Immature natural killer cell (primary cell): ENCODE measurements around the gene PTPRE. TPM values are rescaled to one million over a fixed set of nuclear protein-coding genes. Genes with fewer than 3 reads are reported as not detected.

Experiments used
- DNase-seq, 3 donors: peaks; one replicate each; pipeline ENCODE4 v3.0.0; 2022; ENCODE audit warnings: mixed read lengths in 1 of 3
- H3K27ac Mint-ChIP-seq, 6 donors: one replicate each; pipeline ENCODE4 v1.8.0; 2020; ENCODE audit warnings: mixed read lengths in 6 of 6, mild to moderate bottlenecking in 5 of 6, inconsistent platforms in 4 of 6, moderate library complexity in 3 of 6
- H3K27me3 Mint-ChIP-seq, 3 donors: one replicate each; pipeline ENCODE4 v1.8.0; 2020 to 2021; ENCODE audit warnings: low read depth in 3 of 3, mild to moderate bottlenecking in 3 of 3, mixed read lengths in 3 of 3, moderate library complexity in 3 of 3, inconsistent platforms in 1 of 3
- H3K36me3 Mint-ChIP-seq, 3 donors: one replicate each; pipeline ENCODE4 v1.8.0; 2020; ENCODE audit warnings: mixed read lengths in 3 of 3, inconsistent platforms in 2 of 3, mild to moderate bottlenecking in 2 of 3
- H3K4me1 Mint-ChIP-seq, 2 donors: one replicate each; pipeline ENCODE4 v1.8.0; 2020; ENCODE audit warnings: inconsistent platforms in 2 of 2, mild to moderate bottlenecking in 2 of 2, mixed read lengths in 2 of 2, moderate library complexity in 1 of 2
- H3K4me3 Mint-ChIP-seq, 5 donors: one replicate each; pipeline ENCODE4 v1.8.0; 2020; ENCODE audit warnings: mild to moderate bottlenecking in 5 of 5, mixed read lengths in 5 of 5, inconsistent platforms in 3 of 5, moderate library complexity in 3 of 5
- H3K9me3 Mint-ChIP-seq, 6 donors: one replicate each; pipeline ENCODE4 v1.8.0; 2020; ENCODE audit warnings: mild to moderate bottlenecking in 6 of 6, mixed read lengths in 6 of 6, inconsistent platforms in 4 of 6, moderate library complexity in 3 of 6
- polyA plus RNA-seq, 3 donors: library from polyadenylated mRNA; unstranded; fragments of 300-500 nt; fragmentation: Illumina TruSeq; gene quantifications; one replicate each; pipeline ENCODE4 v1.2.3, GENCODE V29; 2021

The PTPRE gene
- polyA plus RNA-seq, 3 donors from 2014 or later: 35.7 to 73.1 (median 40.3) TPM

DNA sequence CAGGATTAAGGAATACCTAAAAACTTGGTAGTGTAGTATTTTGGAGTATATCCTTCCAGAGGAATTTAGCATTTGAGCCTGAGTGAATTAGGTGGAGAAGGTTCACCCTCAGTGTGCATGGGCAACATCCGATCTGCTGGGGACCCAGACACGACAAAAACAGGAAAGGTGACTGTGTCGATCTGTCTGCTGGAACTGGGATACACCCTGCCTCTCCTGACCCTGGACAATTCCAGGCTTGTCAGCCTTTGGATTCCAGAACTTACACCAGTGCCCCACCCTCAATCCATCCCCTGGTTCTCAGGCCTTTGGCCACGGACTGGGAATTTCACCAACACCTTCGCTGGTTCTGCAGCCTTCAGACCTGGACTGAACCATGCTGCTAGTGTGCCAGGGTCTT lies 41.9 kb downstream of the PTPRE start:
- H3K4me1 Mint-ChIP-seq: no peaks in the 10 kb centered on the region
- H3K27me3 Mint-ChIP-seq: peaks cover 0 to 4% (median 4%) of the 10 kb centered on the region in 3 donors
- DNase-seq: no peak
- no peaks in the 10 kb centered on the region for H3K9me3 Mint-ChIP-seq
- no peak overlapping the region for H3K4me3 Mint-ChIP-seq
- H3K27ac Mint-ChIP-seq: no peak overlapping the region
- H3K36me3 Mint-ChIP-seq: no peaks in the 10 kb centered on the region

DNA sequence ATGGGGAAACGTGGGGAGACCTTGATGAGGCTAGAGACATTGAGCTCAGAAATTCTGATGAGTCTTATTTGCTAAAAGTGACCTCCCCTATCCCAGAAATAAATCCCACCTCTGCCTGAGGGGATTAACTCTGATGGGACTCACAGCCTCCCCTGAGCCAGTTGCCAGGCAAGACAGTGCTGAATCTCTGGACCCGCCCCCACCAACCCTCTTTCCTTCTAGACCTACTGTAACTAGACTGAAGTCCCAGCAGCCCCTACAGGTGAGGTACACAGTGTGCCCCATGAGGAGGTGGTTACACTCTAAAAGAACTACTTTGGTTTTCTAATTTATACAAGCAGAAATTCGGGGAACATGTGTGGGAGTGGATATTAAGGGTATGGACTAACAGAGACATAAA lies 42.9 kb downstream of the PTPRE start:
- peaks cover 0 to 6% (median 4%) of the 10 kb centered on the region in 3 donors for H3K27me3 Mint-ChIP-seq
- no peaks in the 10 kb centered on the region for H3K4me1 Mint-ChIP-seq
- no peak overlapping the region for H3K27ac Mint-ChIP-seq
- no peak overlapping the region for H3K4me3 Mint-ChIP-seq
- no peaks in the 10 kb centered on the region for H3K9me3 Mint-ChIP-seq
- no peaks in the 10 kb centered on the region for H3K36me3 Mint-ChIP-seq
- no peak for DNase-seq

DNA sequence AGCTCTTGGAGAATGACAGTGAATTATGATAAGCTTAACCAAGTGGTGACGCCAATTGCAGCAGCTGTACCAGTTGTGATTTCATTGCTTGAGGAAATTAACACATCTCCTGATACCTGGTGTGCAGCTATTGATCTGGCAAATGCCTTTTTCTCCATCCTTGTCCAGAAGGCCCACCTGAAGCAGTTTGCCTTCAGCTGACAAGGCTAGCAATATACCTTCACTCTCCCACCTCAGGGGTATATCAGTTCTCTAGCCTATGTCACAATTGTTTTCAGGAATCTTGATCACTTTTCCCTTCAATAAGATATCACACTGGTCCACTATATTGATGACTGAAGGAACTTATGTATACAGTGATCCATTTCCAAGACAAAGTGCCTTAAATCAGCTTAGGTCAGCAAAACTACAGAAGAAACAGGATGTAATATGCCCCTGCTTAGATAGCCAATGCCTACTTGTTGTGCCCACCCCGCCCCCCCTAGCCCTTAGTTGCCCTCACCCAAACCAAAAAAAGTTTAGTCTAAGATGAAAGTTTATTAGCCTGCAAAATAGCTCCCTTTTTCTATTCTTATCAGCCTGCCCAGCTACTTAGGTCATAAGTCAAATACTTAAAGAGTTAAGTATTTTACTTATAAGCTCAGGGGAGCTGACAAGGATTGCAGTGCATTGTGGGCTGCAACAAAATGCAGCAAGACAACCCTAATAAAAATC lies 45.1 kb downstream of the PTPRE start:
- H3K4me1 Mint-ChIP-seq: no peaks in the 10 kb centered on the region
- no peak for DNase-seq
- peaks cover 0 to 4% (median 3%) of the 10 kb centered on the region in 3 donors for H3K27me3 Mint-ChIP-seq
- H3K36me3 Mint-ChIP-seq: no peaks in the 10 kb centered on the region
- peaks cover 0 to 3% (median 0%) of the 10 kb centered on the region in 6 donors for H3K9me3 Mint-ChIP-seq
- H3K27ac Mint-ChIP-seq: no peak overlapping the region
- H3K4me3 Mint-ChIP-seq: no peak overlapping the region

DNA sequence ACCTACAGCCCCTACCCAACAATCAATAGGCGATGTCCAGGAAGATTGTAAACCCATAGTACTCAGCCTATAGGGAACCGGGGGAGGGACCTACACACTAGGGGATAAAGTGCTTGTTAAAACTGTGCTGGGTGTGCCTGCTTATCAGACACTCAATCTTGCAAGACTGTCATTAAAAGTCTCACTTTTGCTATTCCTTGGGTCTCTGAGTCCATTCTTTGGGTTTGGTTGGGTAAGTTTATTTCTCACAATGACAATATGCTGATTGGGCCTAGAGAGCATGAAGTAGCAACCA lies 45.6 kb downstream of the PTPRE start:
- Mint-ChIP-seq H3K4me1 (no peaks in the 10 kb centered on the region), H3K27ac (no peak overlapping the region), H3K9me3 (peaks cover 0 to 3% (median 0%) of the 10 kb centered on the region in 6 donors), H3K4me3 (no peak overlapping the region), H3K36me3 (no peaks in the 10 kb centered on the region), H3K27me3 (peaks cover 0 to 4% (median 3%) of the 10 kb centered on the region in 3 donors)
- DNase-seq: no peak

DNA sequence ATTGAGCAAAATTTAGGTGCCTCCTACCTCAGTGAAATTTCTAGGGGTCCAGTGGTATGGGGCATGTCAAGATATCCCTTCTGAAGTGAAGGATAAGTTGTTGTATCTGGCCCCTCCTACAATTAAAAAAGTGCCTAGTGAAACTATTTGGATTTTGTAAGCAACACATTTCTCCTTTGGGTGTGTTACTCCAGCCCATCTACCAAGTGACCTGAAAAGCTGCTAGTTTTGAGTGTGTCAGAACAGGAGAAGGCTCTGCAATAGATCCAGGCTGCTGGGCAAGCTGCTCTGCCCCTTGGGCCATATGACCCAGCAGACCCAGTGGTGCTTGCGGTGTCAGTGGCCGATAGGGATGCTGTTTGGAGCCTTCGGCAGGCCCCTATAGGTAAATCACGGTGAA lies 46.0 kb downstream of the PTPRE start:
- H3K27me3 Mint-ChIP-seq: peaks cover 0 to 4% (median 3%) of the 10 kb centered on the region in 3 donors
- no peak overlapping the region for H3K27ac Mint-ChIP-seq
- no peak for DNase-seq
- H3K36me3 Mint-ChIP-seq: no peaks in the 10 kb centered on the region
- H3K4me1 Mint-ChIP-seq: no peaks in the 10 kb centered on the region
- no peak overlapping the region for H3K4me3 Mint-ChIP-seq
- H3K9me3 Mint-ChIP-seq: peaks cover 0 to 3% (median 0%) of the 10 kb centered on the region in 6 donors

DNA sequence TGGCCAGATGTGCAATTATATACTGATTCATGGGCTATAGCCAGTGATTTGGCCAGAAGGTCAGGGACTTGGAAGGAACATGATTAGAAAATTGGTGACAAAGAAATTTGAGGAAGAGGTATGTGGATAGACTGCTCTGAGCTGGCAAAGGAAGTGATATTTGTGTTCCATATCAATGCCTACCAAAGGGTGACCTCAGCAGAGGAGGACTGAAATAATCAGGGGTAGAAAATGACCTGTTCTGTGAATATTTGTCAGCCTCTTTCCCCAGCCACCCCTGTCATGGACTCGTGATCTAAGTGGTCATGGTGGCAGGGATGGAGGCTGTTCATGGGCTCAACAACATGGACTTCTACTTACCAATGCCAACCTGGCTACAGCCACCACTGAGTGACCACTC lies 47.0 kb downstream of the PTPRE start:
- Mint-ChIP-seq H3K9me3 (peaks cover 0 to 3% (median 0%) of the 10 kb centered on the region in 6 donors), H3K36me3 (no peaks in the 10 kb centered on the region), H3K4me1 (no peaks in the 10 kb centered on the region), H3K27ac (no peak overlapping the region), H3K4me3 (no peak overlapping the region), H3K27me3 (peaks cover 3 to 6% (median 3%) of the 10 kb centered on the region in 3 donors)
- DNase-seq: no peak

DNA sequence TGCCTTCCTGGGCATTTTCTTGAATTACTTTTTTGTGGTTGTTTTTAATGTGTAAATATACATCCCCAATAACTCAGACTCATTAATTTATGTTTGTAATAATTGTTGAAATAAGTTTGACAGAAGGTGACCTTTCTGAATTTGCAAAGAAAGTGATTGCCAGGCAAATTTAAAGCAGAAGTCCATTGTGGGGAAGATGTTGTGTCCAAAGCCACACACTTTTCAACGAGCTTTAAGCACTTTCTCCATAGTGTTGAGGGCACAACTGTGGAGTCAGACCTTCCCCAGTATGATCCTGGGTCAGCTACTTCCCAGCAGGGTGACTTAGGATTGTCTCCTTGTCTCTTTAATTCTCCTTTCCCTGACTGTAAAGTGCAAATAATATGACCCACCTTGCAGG lies 52.5 kb downstream of the PTPRE start:
- H3K4me3 Mint-ChIP-seq: no peak overlapping the region
- H3K9me3 Mint-ChIP-seq: peaks cover 0 to 3% (median 0%) of the 10 kb centered on the region in 6 donors
- DNase-seq: no peak
- H3K27ac Mint-ChIP-seq: no peak overlapping the region
- H3K36me3 Mint-ChIP-seq: no peaks in the 10 kb centered on the region
- H3K4me1 Mint-ChIP-seq: no peaks in the 10 kb centered on the region
- peaks cover 3 to 12% (median 4%) of the 10 kb centered on the region in 3 donors for H3K27me3 Mint-ChIP-seq

DNA sequence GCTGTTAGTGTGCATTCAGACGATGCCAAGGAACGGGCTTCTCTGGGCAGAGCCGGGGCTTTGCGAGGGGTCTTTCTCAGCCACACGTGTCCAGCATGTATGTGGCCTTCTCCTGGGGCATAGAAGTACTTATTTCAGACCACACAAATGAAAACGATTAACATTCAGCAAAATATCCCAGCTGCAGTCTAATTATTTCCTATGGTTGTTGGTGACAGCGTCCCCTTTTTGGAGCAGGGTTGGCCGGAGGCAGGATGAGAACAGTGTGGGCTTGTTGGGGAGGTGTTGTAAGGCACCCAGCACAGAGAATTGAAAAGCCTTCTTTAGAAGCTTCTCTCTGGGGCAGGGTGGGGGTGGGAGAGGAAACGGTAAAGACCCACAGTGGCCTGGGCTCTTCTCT lies 54.2 kb downstream of the PTPRE start:
- Mint-ChIP-seq H3K4me1 (no peaks in the 10 kb centered on the region), H3K36me3 (no peaks in the 10 kb centered on the region), H3K27ac (no peak overlapping the region), H3K4me3 (no peak overlapping the region), H3K9me3 (no peaks in the 10 kb centered on the region), H3K27me3 (peaks cover 3 to 12% (median 6%) of the 10 kb centered on the region in 3 donors)
- DNase-seq: no peak

DNA sequence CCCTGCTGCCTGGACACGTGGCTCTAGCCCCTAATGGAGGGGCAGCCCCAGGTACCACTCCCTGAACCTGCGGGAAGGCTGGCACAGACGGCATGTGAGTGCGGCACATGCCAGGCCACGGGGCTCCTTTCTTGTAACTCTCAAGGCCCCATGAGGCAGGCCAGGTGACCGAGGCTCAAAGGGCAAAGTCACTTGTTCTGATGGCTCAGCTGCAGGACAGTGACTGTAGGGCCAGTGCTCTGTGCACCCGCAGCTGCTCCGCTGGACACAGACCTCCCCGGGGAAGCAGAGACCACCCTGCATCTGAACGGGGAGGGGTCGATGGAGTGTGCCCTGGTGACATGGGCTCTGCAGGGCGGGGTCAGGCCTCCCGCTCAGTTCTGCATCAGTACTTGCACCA lies 55.3 kb downstream of the PTPRE start:
- Mint-ChIP-seq H3K9me3 (no peaks in the 10 kb centered on the region), H3K4me1 (no peaks in the 10 kb centered on the region), H3K27me3 (peaks cover 3 to 12% (median 8%) of the 10 kb centered on the region in 3 donors), H3K36me3 (no peaks in the 10 kb centered on the region), H3K27ac (no peak overlapping the region), H3K4me3 (no peak overlapping the region)
- DNase-seq: no peak

DNA sequence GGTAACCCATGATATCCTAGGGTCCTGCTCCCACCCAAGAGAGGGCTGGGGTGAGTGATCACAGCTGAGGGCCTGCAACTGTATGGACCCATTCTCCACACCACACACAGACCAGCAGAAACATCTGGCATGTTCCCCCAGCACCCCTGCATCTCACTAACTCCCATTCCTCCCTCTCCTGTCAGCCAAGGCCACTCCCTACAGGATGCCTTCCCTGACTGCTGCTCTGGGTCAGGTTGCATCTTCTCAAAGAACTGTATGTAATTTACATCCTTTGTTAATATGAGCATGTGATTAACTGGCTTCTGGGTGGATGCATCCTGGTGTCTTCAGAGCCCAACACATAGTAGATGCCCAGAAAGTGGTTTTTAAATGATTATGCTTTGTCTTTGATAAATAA lies 56.2 kb downstream of the PTPRE start:
- peaks cover 0 to 5% of the 10 kb centered on the region in 2 donors for H3K4me1 Mint-ChIP-seq
- H3K36me3 Mint-ChIP-seq: no peaks in the 10 kb centered on the region
- no peak for DNase-seq

DNA sequence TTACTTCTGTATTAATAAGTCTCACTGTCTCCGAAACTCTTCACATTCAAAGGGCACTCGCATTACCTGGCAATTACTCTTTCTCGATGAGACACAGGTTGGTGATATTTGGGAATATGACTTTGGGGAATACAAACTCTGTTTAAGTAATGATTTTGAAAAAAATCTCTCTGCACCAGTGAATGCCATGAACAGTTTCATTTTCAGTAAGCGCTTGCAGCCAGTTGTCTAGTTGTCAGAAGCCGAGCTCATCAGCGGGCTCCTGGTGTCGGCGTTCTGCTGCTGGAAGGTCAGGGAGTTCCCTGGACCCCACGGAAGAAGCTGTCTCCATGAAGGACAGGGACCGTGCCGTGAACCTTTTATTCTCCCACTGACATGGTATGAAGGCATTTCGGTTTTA lies 57.7 kb downstream of the PTPRE start:
- Mint-ChIP-seq H3K27me3 (peaks cover 1 to 5% (median 3%) of the 10 kb centered on the region in 3 donors), H3K27ac (no peak overlapping the region), H3K4me1 (peaks cover 0 to 6% of the 10 kb centered on the region in 2 donors), H3K36me3 (no peaks in the 10 kb centered on the region), H3K4me3 (no peak overlapping the region), H3K9me3 (no peaks in the 10 kb centered on the region)
- no peak for DNase-seq

More for the DNA sequence above, 56.2 kb downstream of the PTPRE start:
- no peak overlapping the region for H3K27ac Mint-ChIP-seq
- H3K27me3 Mint-ChIP-seq: peaks cover 1 to 12% (median 8%) of the 10 kb centered on the region in 3 donors
- no peaks in the 10 kb centered on the region for H3K9me3 Mint-ChIP-seq
- no peak overlapping the region for H3K4me3 Mint-ChIP-seq

DNA sequence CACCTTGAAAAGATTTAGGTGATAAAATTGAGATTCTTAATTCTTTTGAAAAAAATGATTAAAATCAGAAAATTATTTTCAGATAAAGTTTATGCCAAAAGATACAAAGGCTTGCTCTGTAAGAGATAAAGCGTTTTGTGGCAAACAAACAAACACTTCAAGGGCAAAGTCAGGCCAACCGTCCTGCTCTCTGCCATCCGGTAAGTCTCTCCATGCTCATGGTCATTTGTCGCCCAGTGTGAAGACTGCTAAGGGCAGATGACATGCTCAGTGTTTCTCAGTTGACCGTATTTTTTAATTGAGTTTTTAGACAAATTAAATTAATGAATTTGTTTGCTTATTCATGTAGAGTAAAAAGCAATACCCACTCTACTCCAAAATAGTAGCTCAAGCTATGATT lies 60.0 kb downstream of the PTPRE start:
- H3K27me3 Mint-ChIP-seq: peaks cover 1 to 3% (median 2%) of the 10 kb centered on the region in 3 donors
- H3K9me3 Mint-ChIP-seq: no peaks in the 10 kb centered on the region
- no peak overlapping the region for H3K27ac Mint-ChIP-seq
- H3K36me3 Mint-ChIP-seq: no peaks in the 10 kb centered on the region
- peaks cover 0 to 6% of the 10 kb centered on the region in 2 donors for H3K4me1 Mint-ChIP-seq
- no peak for DNase-seq
- no peak overlapping the region for H3K4me3 Mint-ChIP-seq

DNA sequence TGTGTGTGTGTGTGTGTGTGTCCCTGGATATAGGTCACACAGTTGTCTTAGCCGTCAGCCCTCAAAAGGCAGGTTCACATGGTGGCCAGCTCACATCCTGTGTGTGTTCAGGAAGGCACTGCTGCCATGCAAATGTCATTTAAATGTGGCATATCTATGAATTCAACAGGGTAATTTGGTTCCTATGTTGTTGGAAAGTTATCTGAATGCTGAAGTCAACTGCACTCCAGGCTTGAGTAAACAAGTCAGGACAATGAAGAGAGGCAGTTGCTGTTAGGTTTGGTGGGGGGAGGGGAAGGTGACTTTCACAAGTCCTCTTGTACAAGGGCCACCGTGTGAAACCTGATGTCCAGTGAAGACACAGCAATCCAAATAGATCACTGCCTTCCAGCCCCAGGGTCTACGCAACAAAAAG lies 61.1 kb downstream of the PTPRE start:
- H3K36me3 Mint-ChIP-seq: no peaks in the 10 kb centered on the region
- no peak overlapping the region for H3K4me3 Mint-ChIP-seq
- H3K27me3 Mint-ChIP-seq: peaks cover 1 to 4% (median 3%) of the 10 kb centered on the region in 3 donors
- DNase-seq: no peak
- H3K4me1 Mint-ChIP-seq: peaks cover 0 to 6% of the 10 kb centered on the region in 2 donors
- H3K27ac Mint-ChIP-seq: no peak overlapping the region
- H3K9me3 Mint-ChIP-seq: no peaks in the 10 kb centered on the region

DNA sequence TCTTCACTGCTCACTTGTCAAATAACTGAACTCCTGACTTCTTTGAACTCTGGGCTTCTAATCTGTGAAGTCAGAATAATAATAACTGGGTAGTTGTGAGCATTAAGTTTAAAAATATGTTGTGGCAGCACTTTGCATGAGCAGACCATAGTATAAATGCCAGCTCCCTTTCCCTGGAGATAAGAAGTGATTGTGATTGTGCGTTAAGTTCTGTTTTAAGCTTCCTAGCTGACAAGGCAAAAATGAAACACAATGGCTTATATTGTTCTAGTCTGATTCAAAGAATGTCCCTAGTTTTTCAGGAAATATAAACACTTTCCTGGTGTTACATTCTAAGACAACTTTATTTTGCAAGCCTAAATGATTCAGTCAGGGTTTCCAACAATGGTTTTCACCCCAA lies 61.8 kb downstream of the PTPRE start:
- Mint-ChIP-seq H3K4me3 (no peak overlapping the region), H3K4me1 (peaks cover 0 to 7% of the 10 kb centered on the region in 2 donors), H3K36me3 (no peaks in the 10 kb centered on the region), H3K9me3 (no peaks in the 10 kb centered on the region), H3K27ac (no peak overlapping the region), H3K27me3 (peaks cover 1 to 4% (median 3%) of the 10 kb centered on the region in 3 donors)
- no peak for DNase-seq
